T-helper 1 cell treated with Interleukin-12 subunit alpha and Interleukin-12 subunit beta and Interleukin-4 antibody, amounts not matched to agents 30 μg/mL and 1 μg/mL, for 36 hours (primary cell): ENCODE measurements around the gene CA5A.
A peak's percentile ranks its signal among the peaks of the same experiment; 100 is the strongest.
"Not testable (repeated sequence)": the region's sequence is repeated elsewhere in the genome, so short reads cannot be mapped to it uniquely, and the experiment has no call there.

Experiments
- H3K27ac Mint-ChIP-seq: one replicate; pipeline ENCODE4 v1.8.0; 2021; ENCODE audit warnings: mild to moderate bottlenecking, mixed read lengths
- H3K27me3 Mint-ChIP-seq: one replicate; pipeline ENCODE4 v1.8.0; 2021; ENCODE audit warnings: low read depth, mixed read lengths
- H3K36me3 Mint-ChIP-seq: one replicate; pipeline ENCODE4 v1.8.0; 2021; ENCODE audit warnings: low read depth, mixed read lengths
- H3K4me1 Mint-ChIP-seq: one replicate; pipeline ENCODE4 v1.8.0; 2021; ENCODE audit warnings: low read depth, mixed read lengths
- H3K4me3 Mint-ChIP-seq: one replicate; pipeline ENCODE4 v1.8.0; 2021; ENCODE audit warnings: mild to moderate bottlenecking, moderate library complexity, mixed read lengths
- H3K9me3 Mint-ChIP-seq: one replicate; pipeline ENCODE4 v1.8.0; 2021; ENCODE audit warnings: mixed read lengths

Gene CA5A

DNA sequence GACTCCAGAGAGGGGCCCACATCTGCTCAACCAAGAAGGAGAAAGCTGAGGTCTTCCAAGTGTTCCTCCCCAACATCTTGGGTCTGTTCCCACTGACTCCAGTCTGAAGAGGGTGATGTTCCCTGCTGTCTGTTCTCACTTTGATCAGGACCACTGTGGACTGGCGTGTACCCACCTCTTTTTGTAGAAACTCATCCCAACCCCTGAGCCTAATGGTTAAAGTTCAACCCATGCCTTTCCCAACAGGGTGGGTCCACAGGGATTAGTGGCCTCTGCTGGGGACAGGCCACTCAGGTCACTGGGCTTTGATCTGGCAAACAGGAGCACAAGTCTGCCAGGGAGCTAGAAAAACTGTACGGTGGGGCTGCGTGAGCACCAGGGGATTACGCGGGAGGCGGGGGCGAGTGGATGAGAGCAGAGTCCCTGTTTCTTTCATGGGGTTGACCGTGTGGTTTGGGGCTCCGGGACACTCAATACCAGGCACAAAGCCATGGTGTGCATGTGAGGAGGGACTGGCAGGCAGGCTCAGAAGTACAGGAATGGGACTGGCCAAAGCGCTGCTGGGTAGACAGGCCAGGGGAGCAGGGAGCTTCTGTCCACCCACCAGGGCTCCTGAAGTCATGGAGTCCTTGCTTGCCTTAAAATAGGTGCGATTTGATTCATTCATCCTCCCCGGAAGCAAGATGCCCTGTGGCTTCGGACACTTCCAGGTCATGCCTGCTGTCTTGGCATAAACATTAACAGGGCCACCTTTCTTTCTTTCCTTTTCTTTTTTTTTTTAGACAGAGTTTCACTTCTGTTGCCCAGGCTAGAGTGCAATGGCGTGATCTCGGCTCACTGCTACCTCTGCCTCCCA lies at the start of gene CA5A:
Gene CA5A (minus strand): TSS at position 155 of the 856 bp plus-strand sequence. CDS start 79 bp downstream, at position 76.
- H3K36me3 Mint-ChIP-seq: no peaks in the 10 kb centered on the region
- peaks cover 4% of the 10 kb centered on the region for H3K27me3 Mint-ChIP-seq
- no peak within 1 kb of the TSS for H3K27ac Mint-ChIP-seq

DNA sequence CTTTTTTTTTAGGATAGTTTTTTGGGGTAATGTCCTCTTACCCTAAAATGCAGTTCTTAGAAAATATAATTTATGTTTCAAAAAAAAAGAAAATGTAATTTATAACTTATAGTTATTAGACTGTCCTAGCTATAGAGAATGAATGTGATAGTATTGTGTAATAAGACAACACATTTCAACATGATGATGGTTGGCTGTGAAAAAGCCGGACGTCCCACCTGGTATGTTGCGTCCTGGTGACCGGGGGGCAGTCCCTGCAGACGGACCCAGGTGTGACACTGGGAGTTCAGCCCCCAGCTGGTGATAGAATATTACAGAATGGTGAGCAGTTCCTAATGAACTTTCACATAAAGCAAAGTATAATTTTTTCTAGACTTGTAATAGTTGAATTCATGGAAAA lies 49.2 kb upstream of the CA5A start:
- not testable (repeated sequence) for H3K9me3 Mint-ChIP-seq, H3K4me3 Mint-ChIP-seq, H3K27ac Mint-ChIP-seq, H3K27me3 Mint-ChIP-seq
- Mint-ChIP-seq H3K36me3 (peaks cover 37% of the 10 kb centered on the region), H3K4me1 (peaks cover 30% of the 10 kb centered on the region)

More for the DNA sequence above, at the start of gene CA5A:
- Mint-ChIP-seq H3K4me3 (no peak within 1 kb of the TSS), H3K9me3 (no peaks in the 10 kb centered on the region), H3K4me1 (no peaks in the 10 kb centered on the region)

GRCh38 chr16:87984632-87985267 lies 48.4 kb upstream of the CA5A start:
- H3K9me3 Mint-ChIP-seq: no peaks in the 10 kb centered on the region
- H3K4me1 Mint-ChIP-seq: peaks cover 38% of the 10 kb centered on the region
- no peak overlapping the region for H3K4me3 Mint-ChIP-seq
- H3K36me3 Mint-ChIP-seq: peaks cover 39% of the 10 kb centered on the region
- H3K27ac Mint-ChIP-seq: no peak overlapping the region
- no peaks in the 10 kb centered on the region for H3K27me3 Mint-ChIP-seq

GRCh38 chr16:87984180-87984579 lies 47.9 kb upstream of the CA5A start:
- H3K9me3 Mint-ChIP-seq, H3K27ac Mint-ChIP-seq, H3K27me3 Mint-ChIP-seq, H3K4me3 Mint-ChIP-seq: not testable (repeated sequence)
- H3K36me3 Mint-ChIP-seq: peaks cover 40% of the 10 kb centered on the region
- H3K4me1 Mint-ChIP-seq: peaks cover 43% of the 10 kb centered on the region

- not testable (repeated sequence) for H3K27ac Mint-ChIP-seq
Measured at GRCh38 chr16:87983737-87984097, 47.4 kb upstream of the CA5A start.

GRCh38 chr16:87983072-87983736 lies 46.9 kb upstream of the CA5A start:
- H3K9me3 Mint-ChIP-seq, H3K27ac Mint-ChIP-seq, H3K4me3 Mint-ChIP-seq, H3K27me3 Mint-ChIP-seq: not testable (repeated sequence)
- H3K4me1 Mint-ChIP-seq: peaks cover 43% of the 10 kb centered on the region
- H3K36me3 Mint-ChIP-seq: peaks cover 46% of the 10 kb centered on the region

More at GRCh38 chr16:87983737-87984097, 47.4 kb upstream of the CA5A start:
- H3K36me3 Mint-ChIP-seq: peaks cover 43% of the 10 kb centered on the region
- H3K9me3 Mint-ChIP-seq, H3K27me3 Mint-ChIP-seq, H3K4me3 Mint-ChIP-seq: not testable (repeated sequence)
- peaks cover 43% of the 10 kb centered on the region for H3K4me1 Mint-ChIP-seq

GRCh38 chr16:87982581-87983041 lies 46.3 kb upstream of the CA5A start:
- Mint-ChIP-seq H3K4me1 (peaks cover 43% of the 10 kb centered on the region), H3K4me3 (no peak overlapping the region), H3K27me3 (no peaks in the 10 kb centered on the region), H3K36me3 (peaks cover 49% of the 10 kb centered on the region), H3K9me3 (no peaks in the 10 kb centered on the region), H3K27ac (no peak overlapping the region)

DNA sequence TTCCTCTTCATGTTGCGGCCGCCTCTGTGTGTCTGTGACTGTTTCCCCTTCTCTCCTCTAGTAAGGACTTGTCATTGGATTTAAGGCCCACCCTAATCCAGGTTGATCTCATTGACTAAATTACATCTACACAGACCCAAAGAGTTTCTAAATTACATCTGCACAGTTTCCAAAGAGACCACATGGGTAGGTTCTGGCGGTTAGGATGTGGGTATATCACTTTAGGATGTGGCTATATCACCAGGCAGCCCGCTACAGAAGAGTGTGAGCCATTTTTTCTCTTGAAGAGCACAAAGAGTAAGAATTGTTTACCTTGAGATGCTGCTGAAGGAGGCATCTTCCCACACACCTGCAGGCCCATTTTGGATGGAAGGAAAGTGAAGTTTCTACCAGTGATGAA lies 45.0 kb upstream of the CA5A start:
- peak overlapping the region; percentile 65 for H3K4me3 Mint-ChIP-seq
- H3K27ac Mint-ChIP-seq: peak overlapping the region; percentile 92
- H3K36me3 Mint-ChIP-seq: peaks cover 52% of the 10 kb centered on the region
- not testable (repeated sequence) for H3K27me3 Mint-ChIP-seq, H3K9me3 Mint-ChIP-seq
- H3K4me1 Mint-ChIP-seq: peaks cover 46% of the 10 kb centered on the region

- H3K4me3 Mint-ChIP-seq: peak overlapping the region; percentile 9
- H3K36me3 Mint-ChIP-seq: peaks cover 52% of the 10 kb centered on the region
- not testable (repeated sequence) for H3K9me3 Mint-ChIP-seq, H3K27me3 Mint-ChIP-seq
- peaks cover 47% of the 10 kb centered on the region for H3K4me1 Mint-ChIP-seq
- peak overlapping the region; percentile 45 for H3K27ac Mint-ChIP-seq
Measured at GRCh38 chr16:87979911-87980630, 43.7 kb upstream of the CA5A start.

- Mint-ChIP-seq H3K4me1 (peaks cover 47% of the 10 kb centered on the region), H3K27ac (no peak overlapping the region), H3K9me3 (no peaks in the 10 kb centered on the region), H3K27me3 (no peaks in the 10 kb centered on the region), H3K36me3 (peaks cover 47% of the 10 kb centered on the region), H3K4me3 (no peak overlapping the region)
Measured at GRCh38 chr16:87979352-87979751, 43.0 kb upstream of the CA5A start.

GRCh38 chr16:87978127-87978526 lies 41.8 kb upstream of the CA5A start:
- Mint-ChIP-seq H3K27ac (no peak overlapping the region), H3K9me3 (peaks cover 1% of the 10 kb centered on the region), H3K4me3 (no peak overlapping the region), H3K27me3 (no peaks in the 10 kb centered on the region), H3K36me3 (peaks cover 51% of the 10 kb centered on the region), H3K4me1 (peaks cover 48% of the 10 kb centered on the region)

- Mint-ChIP-seq H3K36me3 (peaks cover 52% of the 10 kb centered on the region), H3K4me1 (peaks cover 34% of the 10 kb centered on the region), H3K27ac (no peak overlapping the region), H3K27me3 (no peaks in the 10 kb centered on the region), H3K4me3 (no peak overlapping the region), H3K9me3 (peaks cover 16% of the 10 kb centered on the region)
Measured at GRCh38 chr16:87976665-87977064, 40.3 kb upstream of the CA5A start.

DNA sequence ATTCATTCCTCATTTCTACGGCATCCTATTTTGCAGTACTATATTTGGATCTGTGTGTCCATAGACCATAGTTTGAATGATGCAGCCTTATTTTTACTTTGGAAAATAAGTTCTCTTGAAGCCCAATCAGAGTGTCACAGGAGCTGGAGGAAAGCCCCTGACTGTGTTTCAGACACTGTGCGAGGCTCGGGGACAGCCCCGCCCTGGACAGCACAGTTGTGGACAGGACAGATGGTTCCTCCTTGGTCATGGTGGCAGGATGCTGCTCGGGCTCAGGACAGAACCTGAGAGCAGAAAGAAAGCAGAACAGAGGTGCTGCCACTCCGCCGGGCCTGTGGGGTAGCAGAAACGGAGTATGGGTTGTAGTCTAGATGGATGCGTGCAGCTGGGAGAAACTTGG lies 37.8 kb upstream of the CA5A start:
- H3K9me3 Mint-ChIP-seq: peaks cover 33% of the 10 kb centered on the region

DNA sequence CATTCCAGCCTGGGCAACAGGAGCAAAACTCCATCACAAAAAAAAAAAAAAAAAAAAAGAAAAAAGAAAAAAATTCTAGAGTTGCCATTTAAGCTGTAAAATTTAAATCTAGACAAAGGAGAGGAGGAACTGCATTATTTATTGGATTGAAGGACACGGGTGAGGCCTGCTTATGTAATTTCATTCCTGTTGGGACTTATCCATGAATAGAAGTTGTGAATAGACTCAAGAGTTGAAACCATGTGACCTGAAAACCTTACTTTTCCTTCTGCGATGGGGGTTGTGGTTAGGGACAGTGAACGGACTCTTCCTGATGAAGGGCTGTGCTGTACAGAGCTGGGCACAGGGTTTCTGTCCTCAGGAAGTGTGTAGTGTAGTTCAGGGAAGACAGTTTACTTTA lies 37.4 kb upstream of the CA5A start:
- Mint-ChIP-seq H3K36me3 (peaks cover 54% of the 10 kb centered on the region), H3K4me3 (no peak overlapping the region), H3K4me1 (peaks cover 9% of the 10 kb centered on the region), H3K27ac (no peak overlapping the region), H3K9me3 (peaks cover 33% of the 10 kb centered on the region), H3K27me3 (no peaks in the 10 kb centered on the region)

More for the DNA sequence above, 37.8 kb upstream of the CA5A start:
- H3K36me3 Mint-ChIP-seq: peaks cover 55% of the 10 kb centered on the region
- H3K4me3 Mint-ChIP-seq: no peak overlapping the region
- H3K4me1 Mint-ChIP-seq: peaks cover 9% of the 10 kb centered on the region
- no peak overlapping the region for H3K27ac Mint-ChIP-seq
- H3K27me3 Mint-ChIP-seq: no peaks in the 10 kb centered on the region
